HEK293 (cell line): ENCODE measurements around the gene MC1R.

Experiments
- CTCF ChIA-PET: fragments of 350-600 bp; formaldehyde crosslinking; extraction: SDS; loops from one replicate; lab custom pipeline; 2021; ENCODE audit warnings: antibody characterized with exemption; lab: Yijun Ruan, JAX
- POLR2A ChIA-PET: fragments of 300-600 bp; formaldehyde crosslinking; extraction: SDS; loops from one replicate; lab custom pipeline; 2020; ENCODE audit warnings: antibody characterized with exemption, inconsistent platforms; lab: Yijun Ruan, JAX
- H3K27ac ChIP-seq: fragments of 200-500 bp; sonication (Bioruptor generic); 2 replicates; pipeline ENCODE4 v1.5.1; 2014; ENCODE audit warnings: low read depth, low read length, control low read depth, inconsistent platforms; ENCODE audit errors: extremely low read depth
- H3K36me3 ChIP-seq, 2 experiments: fragments of 200-500 bp in 1 of 2; sonication (Bioruptor generic) in 1 of 2; 1 replicate in 1 of 2; 2 replicates in 1 of 2; pipeline ENCODE4 v1.5.1; 2014 to 2017; ENCODE audit warnings: inconsistent platforms in 2 of 2, low read length in 2 of 2; ENCODE audit not compliant: control insufficient read depth in 2 of 2, insufficient read depth in 1 of 2
- H3K4me1 ChIP-seq: fragments of 200-500 bp; sonication (Bioruptor generic); 2 replicates; pipeline ENCODE4 v1.5.1; 2014; ENCODE audit warnings: mild to moderate bottlenecking, low read length, inconsistent platforms; ENCODE audit not compliant: control insufficient read depth, insufficient read depth
- H3K4me3 ChIP-seq: 2 replicates; pipeline ENCODE4 v1.5.1; 2011; ENCODE audit warnings: low read depth, mild to moderate bottlenecking, control low read depth, low read length, moderate library complexity
- H3K9me3 ChIP-seq: fragments of 200-500 bp; sonication (Bioruptor generic); 2 replicates; pipeline ENCODE4 v1.5.1; 2014; ENCODE audit warnings: low read depth, low read length, inconsistent platforms; ENCODE audit not compliant: control insufficient read depth, insufficient read depth
- AEBP2 ChIP-seq: fragments of 450-650 bp; formaldehyde crosslinking; IDR thresholded peaks from 2 replicates; pipeline ENCODE4 v1.5.1; 2016; ENCODE audit warnings: missing biosample characterization, missing genetic modification characterization, borderline replicate concordance
- INSM2 ChIP-seq: fragments of 450-650 bp; formaldehyde crosslinking; IDR thresholded peaks from 2 replicates; pipeline ENCODE4 v1.5.1; 2016; ENCODE audit warnings: missing biosample characterization, missing genetic modification characterization
- SCRT1 ChIP-seq: fragments of 450-650 bp; formaldehyde crosslinking; IDR thresholded peaks from 2 replicates; pipeline ENCODE4 v1.5.1; 2016; ENCODE audit warnings: missing biosample characterization, missing genetic modification characterization, borderline replicate concordance
- SETDB1 ChIP-seq: IDR thresholded peaks from one replicate; pipeline ENCODE4 v1.6.1; 2017; ENCODE audit warnings: mild to moderate bottlenecking, low read length, moderate library complexity, mixed read lengths; ENCODE audit not compliant: insufficient read length
- SP3 ChIP-seq: fragments of 450-650 bp; formaldehyde crosslinking; IDR thresholded peaks from 2 replicates; pipeline ENCODE4 v1.5.1; 2016; ENCODE audit warnings: missing biosample characterization, missing genetic modification characterization
- SP7 ChIP-seq: fragments of 450-650 bp; formaldehyde crosslinking; IDR thresholded peaks from 2 replicates; pipeline ENCODE4 v1.5.1; 2016; ENCODE audit warnings: missing biosample characterization, missing genetic modification characterization
- ZBTB20 ChIP-seq: fragments of 450-650 bp; formaldehyde crosslinking; IDR thresholded peaks from 2 replicates; pipeline ENCODE4 v1.5.1; 2016; ENCODE audit warnings: missing biosample characterization, missing genetic modification characterization
- ZBTB48 ChIP-seq: fragments of 450-650 bp; formaldehyde crosslinking; IDR thresholded peaks from 2 replicates; pipeline ENCODE4 v1.5.1; 2016; ENCODE audit warnings: missing biosample characterization, missing genetic modification characterization
- ZBTB7A ChIP-seq: fragments of 450-650 bp; formaldehyde crosslinking; IDR thresholded peaks from 2 replicates; pipeline ENCODE4 v1.5.1; 2016; ENCODE audit warnings: low read depth, missing biosample characterization, missing genetic modification characterization
- ZNF112 ChIP-seq: fragments of 450-650 bp; formaldehyde crosslinking; IDR thresholded peaks from 2 replicates; pipeline ENCODE4 v1.5.0; 2017; ENCODE audit warnings: missing biosample characterization, missing genetic modification characterization
- ZNF132 ChIP-seq: fragments of 450-650 bp; formaldehyde crosslinking; IDR thresholded peaks from 2 replicates; pipeline ENCODE4 v1.5.1; 2017; ENCODE audit warnings: missing biosample characterization, missing genetic modification characterization, borderline replicate concordance
- ZNF513 ChIP-seq: fragments of 450-650 bp; IDR thresholded peaks from 2 replicates; pipeline ENCODE4 v1.5.1; 2018; ENCODE audit warnings: missing biosample characterization, missing genetic modification characterization
- ZNF664 ChIP-seq: fragments of 450-650 bp; formaldehyde crosslinking; IDR thresholded peaks from 2 replicates; pipeline ENCODE4 v1.5.1; 2016; ENCODE audit warnings: missing biosample characterization, missing genetic modification characterization
- ZNF791 ChIP-seq: fragments of 450-650 bp; formaldehyde crosslinking; IDR thresholded peaks from 2 replicates; pipeline ENCODE4 v1.5.1; 2016; ENCODE audit warnings: missing biosample characterization, missing genetic modification characterization
- ZSCAN18 ChIP-seq: fragments of 450-650 bp; formaldehyde crosslinking; IDR thresholded peaks from 2 replicates; pipeline ENCODE4 v1.5.1; 2016; ENCODE audit warnings: missing biosample characterization, missing genetic modification characterization
- TF ChIP-seq, protein P1 (sequence below): fragments of 450-650 bp; formaldehyde crosslinking; conservative IDR thresholded peaks from 2 replicates; pipeline ENCODE4 v1.5.1; 2016; ENCODE audit warnings: low read depth, missing biosample characterization, missing genetic modification characterization
- TF ChIP-seq, protein P2 (sequence below): fragments of 450-650 bp; formaldehyde crosslinking; IDR thresholded peaks from 2 replicates; pipeline ENCODE4 v1.5.1; 2016; ENCODE audit warnings: missing biosample characterization, missing genetic modification characterization
- TF ChIP-seq, protein P3 (sequence below): fragments of 450-650 bp; IDR thresholded peaks from 2 replicates; pipeline ENCODE4 v1.5.1; 2018; ENCODE audit warnings: missing biosample characterization, mild to moderate bottlenecking, missing genetic modification characterization
- TF ChIP-seq, protein P4 (sequence below): fragments of 450-650 bp; formaldehyde crosslinking; IDR thresholded peaks from 2 replicates; pipeline ENCODE4 v1.5.1; 2017; ENCODE audit warnings: missing biosample characterization, missing genetic modification characterization

Gene MC1R

GRCh38 chr16:89931305-89931896, 12.7 kb downstream of the MC1R start (continued):
- TF ChIP-seq, protein P1, sequence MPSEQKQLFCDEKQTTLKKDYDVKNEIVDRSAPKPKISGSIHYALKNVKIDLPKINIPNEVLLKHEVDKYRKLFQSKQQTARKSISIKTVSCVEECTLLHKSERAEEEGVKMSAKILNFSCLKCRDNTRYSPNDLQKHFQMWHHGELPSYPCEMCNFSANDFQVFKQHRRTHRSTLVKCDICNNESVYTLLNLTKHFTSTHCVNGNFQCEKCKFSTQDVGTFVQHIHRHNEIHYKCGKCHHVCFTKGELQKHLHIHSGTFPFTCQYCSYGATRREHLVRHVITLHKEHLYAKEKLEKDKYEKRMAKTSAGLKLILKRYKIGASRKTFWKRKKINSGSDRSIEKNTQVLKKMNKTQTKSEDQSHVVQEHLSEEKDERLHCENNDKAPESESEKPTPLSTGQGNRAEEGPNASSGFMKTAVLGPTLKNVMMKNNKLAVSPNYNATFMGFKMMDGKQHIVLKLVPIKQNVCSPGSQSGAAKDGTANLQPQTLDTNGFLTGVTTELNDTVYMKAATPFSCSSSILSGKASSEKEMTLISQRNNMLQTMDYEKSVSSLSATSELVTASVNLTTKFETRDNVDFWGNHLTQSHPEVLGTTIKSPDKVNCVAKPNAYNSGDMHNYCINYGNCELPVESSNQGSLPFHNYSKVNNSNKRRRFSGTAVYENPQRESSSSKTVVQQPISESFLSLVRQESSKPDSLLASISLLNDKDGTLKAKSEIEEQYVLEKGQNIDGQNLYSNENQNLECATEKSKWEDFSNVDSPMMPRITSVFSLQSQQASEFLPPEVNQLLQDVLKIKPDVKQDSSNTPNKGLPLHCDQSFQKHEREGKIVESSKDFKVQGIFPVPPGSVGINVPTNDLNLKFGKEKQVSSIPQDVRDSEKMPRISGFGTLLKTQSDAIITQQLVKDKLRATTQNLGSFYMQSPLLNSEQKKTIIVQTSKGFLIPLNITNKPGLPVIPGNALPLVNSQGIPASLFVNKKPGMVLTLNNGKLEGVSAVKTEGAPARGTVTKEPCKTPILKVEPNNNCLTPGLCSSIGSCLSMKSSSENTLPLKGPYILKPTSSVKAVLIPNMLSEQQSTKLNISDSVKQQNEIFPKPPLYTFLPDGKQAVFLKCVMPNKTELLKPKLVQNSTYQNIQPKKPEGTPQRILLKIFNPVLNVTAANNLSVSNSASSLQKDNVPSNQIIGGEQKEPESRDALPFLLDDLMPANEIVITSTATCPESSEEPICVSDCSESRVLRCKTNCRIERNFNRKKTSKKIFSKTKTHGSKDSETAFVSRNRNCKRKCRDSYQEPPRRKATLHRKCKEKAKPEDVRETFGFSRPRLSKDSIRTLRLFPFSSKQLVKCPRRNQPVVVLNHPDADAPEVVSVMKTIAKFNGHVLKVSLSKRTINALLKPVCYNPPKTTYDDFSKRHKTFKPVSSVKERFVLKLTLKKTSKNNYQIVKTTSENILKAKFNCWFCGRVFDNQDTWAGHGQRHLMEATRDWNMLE (tag by site-specific recombination): no peak
- TF ChIP-seq SP7 (tag by site-specific recombination): no peak
- no peak for TF ChIP-seq SETDB1

GRCh38 chr16:89931964-89932363, 13.3 kb downstream of the MC1R start:
- Histone ChIP-seq H3K36me3 (peaks cover 0 to 5% of the 10 kb centered on the region in 2 experiments; a peak in 1 of 3 replicates), H3K4me3 (no peak overlapping the region), H3K27ac (no peak overlapping the region), H3K4me1 (no peaks in the 10 kb centered on the region), H3K9me3 (no peaks in the 10 kb centered on the region)
- CTCF ChIA-PET: interaction anchor here (1.1 kb wide), 1 partner anchor 22 kb away, joined by 3 read pairs; no protein-coding TSS in a partner anchor
- POLR2A ChIA-PET: interaction anchor here (1.3 to 1.8 kb wide), 2 partner anchors 9 to 33 kb away, joined by 4 to 9 read pairs; partner anchors contain the start of gene TUBB3
- TF ChIP-seq ZNF112 (no peak), ZNF513 (tag by site-specific recombination) (no peak), ZBTB48 (tag by site-specific recombination) (no peak), AEBP2 (tag by site-specific recombination) (no peak), ZNF132 (no peak), ZNF664 (no peak), SCRT1 (tag by site-specific recombination) (no peak), ZNF791 (no peak), SP3 (tag by site-specific recombination) (no peak), INSM2 (tag by site-specific recombination) (no peak), ZSCAN18 (tag by site-specific recombination) (no peak), ZBTB20 (tag by site-specific recombination) (no peak), SETDB1 (no peak), ZBTB7A (tag by site-specific recombination) (no peak)
- TF ChIP-seq, protein P2, sequence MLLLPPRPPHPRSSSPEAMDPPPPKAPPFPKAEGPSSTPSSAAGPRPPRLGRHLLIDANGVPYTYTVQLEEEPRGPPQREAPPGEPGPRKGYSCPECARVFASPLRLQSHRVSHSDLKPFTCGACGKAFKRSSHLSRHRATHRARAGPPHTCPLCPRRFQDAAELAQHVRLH (tag by site-specific recombination): no peak
- TF ChIP-seq, protein P3, sequence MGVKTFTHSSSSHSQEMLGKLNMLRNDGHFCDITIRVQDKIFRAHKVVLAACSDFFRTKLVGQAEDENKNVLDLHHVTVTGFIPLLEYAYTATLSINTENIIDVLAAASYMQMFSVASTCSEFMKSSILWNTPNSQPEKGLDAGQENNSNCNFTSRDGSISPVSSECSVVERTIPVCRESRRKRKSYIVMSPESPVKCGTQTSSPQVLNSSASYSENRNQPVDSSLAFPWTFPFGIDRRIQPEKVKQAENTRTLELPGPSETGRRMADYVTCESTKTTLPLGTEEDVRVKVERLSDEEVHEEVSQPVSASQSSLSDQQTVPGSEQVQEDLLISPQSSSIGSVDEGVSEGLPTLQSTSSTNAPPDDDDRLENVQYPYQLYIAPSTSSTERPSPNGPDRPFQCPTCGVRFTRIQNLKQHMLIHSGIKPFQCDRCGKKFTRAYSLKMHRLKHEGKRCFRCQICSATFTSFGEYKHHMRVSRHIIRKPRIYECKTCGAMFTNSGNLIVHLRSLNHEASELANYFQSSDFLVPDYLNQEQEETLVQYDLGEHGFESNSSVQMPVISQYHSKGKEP: no peak
- TF ChIP-seq, protein P4, sequence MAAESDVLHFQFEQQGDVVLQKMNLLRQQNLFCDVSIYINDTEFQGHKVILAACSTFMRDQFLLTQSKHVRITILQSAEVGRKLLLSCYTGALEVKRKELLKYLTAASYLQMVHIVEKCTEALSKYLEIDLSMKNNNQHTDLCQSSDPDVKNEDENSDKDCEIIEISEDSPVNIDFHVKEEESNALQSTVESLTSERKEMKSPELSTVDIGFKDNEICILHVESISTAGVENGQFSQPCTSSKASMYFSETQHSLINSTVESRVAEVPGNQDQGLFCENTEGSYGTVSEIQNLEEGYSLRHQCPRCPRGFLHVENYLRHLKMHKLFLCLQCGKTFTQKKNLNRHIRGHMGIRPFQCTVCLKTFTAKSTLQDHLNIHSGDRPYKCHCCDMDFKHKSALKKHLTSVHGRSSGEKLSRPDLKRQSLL (tag by site-specific recombination): no peak
